ENCODE results near the gene PYGB.

Gene PYGB

GRCh38 chr20:25254571-25254970 lies 6.7 kb downstream of the PYGB start:
- no peak for TF ChIP-seq CTCF (conservative IDR thresholded peaks at IDR 0.05)
- H3K27ac ChIP-seq: no peak overlapping the region

- H3K27ac ChIP-seq: no peak overlapping the region
- 0 out of 2 replicates have a peak, but pooled peaks have one; percentile 18 for TF ChIP-seq CTCF (conservative IDR thresholded peaks at IDR 0.05)
These were observed 7.2 kb downstream of the PYGB start for GRCh38 chr20:25254986-25255680.

- no peak for TF ChIP-seq CTCF (conservative IDR thresholded peaks at IDR 0.05)
- H3K27ac ChIP-seq: 0 out of 2 replicates have a peak overlapping the region, but pooled peaks have one; percentile 11
These were observed 8.5 kb downstream of the PYGB start for GRCh38 chr20:25256226-25256859.

DNA sequence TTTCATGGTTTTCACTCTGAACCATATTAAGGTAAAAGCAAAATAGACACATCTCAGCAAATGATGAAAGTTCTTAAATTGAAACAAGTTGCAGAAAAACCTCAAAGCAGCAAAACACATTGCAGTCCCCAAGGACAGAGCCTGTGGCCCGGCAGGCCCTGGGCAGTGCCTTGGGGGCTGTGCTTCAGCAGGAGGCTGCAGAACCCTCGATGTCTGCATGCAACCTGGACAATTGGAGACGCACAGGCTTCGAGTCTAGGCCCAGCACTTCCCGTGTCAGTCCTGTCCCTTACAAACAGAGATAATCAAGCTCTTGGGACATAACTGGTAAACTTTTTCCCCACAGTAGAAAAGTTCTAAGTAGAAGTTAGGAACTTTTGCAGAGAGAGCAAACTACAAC lies 9.2 kb downstream of the PYGB start:
- 0 out of 2 replicates have a peak overlapping the region, but pooled peaks have one; percentile 11 for H3K27ac ChIP-seq
- no peak for TF ChIP-seq CTCF (conservative IDR thresholded peaks at IDR 0.05)

- TF ChIP-seq CTCF (conservative IDR thresholded peaks at IDR 0.05): no peak
- 0 out of 2 replicates have a peak overlapping the region, but pooled peaks have one; percentile 11 for H3K27ac ChIP-seq
These were observed 10.0 kb downstream of the PYGB start for GRCh38 chr20:25257756-25258475.

DNA sequence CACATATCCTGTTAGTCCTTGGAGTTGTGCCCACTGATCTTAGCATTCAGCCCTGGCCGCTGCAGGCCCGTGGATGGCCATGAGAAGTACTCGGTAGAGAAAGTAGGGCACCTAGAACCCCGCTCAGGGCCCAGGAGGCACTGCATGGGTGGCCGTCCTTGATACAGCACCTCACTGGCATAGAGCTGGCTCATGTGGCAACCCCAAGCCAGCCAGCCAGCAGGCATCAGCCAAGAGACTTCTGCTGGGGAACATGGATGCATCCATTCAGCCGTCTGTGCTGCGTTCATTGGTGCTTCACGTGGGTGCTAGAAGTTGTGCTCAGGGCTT lies 10.6 kb downstream of the PYGB start:
- no peak for TF ChIP-seq CTCF (conservative IDR thresholded peaks at IDR 0.05)
- H3K27ac ChIP-seq: no peak overlapping the region

DNA sequence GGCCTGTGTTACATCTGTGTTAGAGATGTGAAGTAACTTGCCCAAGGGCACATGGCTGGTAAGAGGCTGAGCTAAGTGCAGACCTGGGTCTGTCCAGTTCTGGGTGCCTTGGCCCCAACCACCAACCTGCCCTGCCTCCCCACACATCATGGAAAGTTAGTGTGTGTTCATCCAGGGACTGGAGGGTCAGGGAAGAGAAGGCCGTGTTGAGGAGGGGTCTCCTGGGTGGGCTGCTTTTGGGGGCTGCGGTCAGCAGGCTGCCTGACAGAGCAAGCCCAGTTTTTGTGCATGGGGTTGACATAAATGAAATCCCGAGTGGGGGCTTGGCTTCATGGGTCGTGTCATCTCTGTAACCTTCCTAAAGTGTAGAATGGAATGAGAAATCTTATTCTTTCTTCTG lies 10.9 kb downstream of the PYGB start:
- no peak for TF ChIP-seq CTCF (conservative IDR thresholded peaks at IDR 0.05)
- H3K27ac ChIP-seq: no peak overlapping the region

Measured in VCaP (cell line).